ENCODE data around the gene SMIM43.
"Not testable (repeated sequence)": the region's sequence is repeated elsewhere in the genome, so short reads cannot be mapped to it uniquely, and the experiment has no call there.

SMIM43 gene

DNA sequence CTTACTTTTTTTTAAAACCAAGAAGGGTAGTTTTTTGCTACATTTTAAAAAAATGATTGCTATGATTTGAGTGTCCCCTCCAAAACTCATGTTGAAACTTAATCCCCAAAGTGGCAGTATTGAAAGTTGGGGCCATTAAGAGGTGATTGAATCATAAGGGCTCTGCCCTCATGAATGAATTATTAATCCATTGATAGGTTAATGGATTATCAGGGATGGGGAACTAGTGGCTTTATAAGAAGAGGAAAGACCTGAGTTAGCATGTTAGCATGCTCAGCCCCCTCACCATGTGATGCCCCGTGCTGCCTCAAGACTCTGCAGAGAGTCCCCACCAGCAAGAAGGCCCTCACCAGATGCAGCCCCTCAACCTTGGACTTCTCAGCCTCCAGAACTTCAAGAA, 31.0 kb downstream of the SMIM43 start:
- no peak for DNase-seq

DNA sequence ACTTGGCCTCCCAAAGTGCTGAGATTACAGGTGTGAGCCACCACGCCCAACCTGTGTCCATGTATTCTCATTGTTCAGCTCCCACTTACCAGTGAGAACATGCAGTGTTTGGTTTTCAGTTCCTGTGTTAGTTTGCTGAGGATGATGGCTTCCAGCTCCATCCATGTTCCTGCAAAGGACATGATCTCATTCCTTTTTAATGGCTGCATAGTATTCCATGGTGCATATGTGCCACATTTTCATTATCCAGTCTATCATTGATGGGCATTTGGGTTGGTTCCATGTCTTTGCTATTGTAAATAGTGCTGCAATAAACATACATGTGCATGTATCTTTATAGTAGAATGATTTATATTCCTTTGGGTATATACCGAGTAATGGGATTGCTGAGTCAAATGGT, 35.2 kb downstream of the SMIM43 start:
- DNase-seq, result not testable (repeated sequence)

DNA sequence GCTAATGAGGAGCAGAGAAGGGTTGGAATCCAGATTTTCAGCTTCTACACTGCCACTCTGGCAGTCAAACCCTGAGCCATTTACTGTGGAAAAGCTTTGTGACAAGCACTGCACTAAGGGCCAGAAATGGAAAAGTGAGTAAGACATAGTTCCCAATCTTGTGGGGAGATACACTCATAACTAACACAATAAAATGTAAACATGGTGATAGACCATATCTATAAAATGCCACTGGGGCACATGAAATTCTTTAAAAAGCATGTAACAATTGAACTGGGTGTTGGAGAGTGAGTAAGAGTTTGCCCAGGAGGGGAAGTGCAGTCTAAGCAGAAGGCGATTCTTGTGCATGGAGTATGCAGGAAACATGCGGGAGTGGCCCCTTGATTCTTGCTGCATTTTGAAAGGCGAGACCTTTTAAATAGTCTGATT, 36.2 kb downstream of the SMIM43 start:
- no peak for DNase-seq

DNA sequence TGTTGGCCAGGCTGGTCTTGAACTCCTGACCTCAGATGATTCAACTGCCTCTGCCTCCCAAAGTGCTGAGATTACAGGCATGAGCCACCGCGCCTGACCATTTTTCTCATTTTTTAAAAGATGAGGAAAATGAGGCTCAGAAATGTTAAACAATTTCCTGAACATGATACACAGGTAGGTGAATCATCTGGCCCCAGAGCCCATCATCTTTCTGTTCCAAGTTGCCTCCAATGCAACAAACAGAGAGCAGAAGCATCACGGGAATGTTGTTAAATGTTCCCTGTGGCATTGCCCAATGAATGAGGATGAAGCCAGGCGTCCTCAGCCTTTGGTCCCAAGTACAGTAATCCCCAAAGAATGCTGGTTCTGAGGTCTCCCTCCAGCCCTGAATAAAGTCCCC, 36.9 kb downstream of the SMIM43 start:
- no peak for DNase-seq

DNA sequence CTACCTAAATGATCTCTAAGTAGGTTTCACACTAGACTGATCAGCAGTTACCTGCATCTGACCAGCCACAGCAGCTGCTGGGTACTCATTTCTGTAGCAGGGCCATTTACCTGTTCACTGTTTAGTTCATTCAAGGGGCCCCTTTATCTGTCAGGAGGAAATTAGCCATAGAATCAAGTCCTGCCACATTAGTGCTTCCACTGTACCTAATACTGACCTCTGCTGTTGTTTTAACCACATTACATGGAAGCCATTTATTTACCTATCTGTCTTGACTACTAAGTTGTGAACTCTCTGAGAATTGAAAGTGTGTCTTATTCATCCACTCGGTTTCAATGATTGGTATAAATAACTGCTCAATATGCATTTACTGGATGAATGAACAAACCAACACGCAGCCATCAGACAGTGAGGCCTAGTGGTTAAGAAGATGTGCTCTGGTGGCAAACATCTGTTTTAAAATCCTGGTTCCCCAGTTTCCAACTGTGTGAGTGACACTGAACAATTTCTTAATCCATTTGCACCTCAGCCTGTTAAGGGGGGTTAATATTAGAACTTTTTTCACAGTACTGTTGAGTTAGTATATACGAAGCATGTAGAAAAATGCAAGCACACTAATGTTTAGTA, 38.2 kb downstream of the SMIM43 start:
- DNase-seq, result peak; percentile 75

DNA sequence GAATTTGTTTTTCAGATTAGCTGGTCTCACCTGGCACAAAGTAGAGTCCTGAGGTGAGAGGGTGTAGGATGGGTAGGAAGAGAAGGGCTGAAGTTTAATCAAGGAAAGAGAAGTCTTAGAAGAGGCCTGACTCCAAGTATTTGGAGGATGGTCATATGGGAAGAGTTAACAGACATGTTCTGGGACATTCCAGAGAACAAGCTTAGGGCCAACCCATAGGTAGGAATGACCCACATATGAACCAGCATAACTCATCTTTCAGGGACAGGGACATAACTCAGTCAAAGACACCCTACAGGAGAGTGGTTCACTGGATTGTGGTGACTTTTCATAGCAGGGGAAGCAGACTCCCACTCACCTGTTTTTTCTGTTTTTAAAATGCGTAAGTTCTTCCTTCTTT, 40.3 kb downstream of the SMIM43 start:
- no peak for DNase-seq

DNA sequence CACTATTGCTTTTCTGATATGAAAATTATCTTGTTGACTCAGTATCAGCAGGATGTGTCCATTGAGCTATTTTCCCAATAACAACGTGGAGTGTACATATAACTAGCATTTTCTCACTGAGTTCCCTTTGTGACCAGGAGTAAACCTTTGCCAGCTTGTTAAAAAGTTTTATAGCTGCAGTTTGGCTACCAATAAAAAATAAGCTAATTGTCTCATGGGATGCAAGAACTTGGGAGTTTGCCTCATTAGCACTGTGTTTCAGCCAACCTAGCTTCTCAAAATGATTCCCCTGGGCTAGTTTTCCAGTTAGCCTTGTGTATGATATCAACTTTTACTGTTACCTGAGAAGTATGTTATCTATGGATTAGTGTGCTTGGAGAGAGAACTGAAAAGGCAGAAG, 43.3 kb downstream of the SMIM43 start:
- DNase-seq, result no peak

DNA sequence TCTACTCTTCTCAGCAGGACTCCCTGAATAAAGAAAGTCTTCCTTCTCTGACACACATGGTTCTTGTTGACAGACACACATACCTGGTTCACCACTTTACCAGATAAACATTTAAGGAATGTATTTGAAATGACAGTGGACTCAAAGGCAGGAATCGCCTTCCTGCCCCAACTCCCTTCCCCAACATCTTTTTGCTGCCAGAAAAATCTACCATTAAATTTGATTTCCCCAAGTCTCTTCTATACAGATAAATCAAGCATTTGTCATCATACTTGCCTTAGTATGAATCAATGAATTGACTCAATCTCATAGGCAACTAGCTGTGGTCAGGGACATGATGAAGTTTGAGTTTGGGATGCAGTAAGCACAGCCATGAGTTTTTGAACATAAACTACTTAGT, 44.9 kb downstream of the SMIM43 start:
- no peak for DNase-seq

DNA sequence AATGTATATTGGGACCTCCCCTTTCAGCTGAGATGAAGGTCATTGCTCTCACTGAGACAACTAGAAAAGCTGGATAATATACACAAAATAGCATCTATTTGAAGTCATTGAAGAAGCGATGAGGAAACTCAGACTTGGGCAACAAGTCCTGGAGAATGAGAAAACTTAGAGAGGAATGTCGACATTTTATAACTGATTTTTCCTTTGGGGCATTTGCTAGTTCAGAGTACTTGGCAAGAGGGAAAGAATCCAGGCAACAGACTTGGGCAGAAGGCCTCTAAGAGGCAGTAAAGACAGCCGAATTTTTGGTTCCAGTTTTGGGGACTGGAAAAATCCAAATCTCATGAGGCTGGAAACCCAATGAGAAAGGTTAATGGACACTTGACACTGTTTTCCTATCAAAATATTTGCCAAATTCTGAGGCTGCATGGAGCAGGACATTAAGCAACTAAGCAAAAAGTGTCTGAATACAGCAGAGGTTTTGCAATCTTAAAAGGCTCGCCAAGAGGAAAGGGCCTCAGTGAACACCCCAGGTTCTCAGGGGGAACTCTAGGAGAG, 47.2 kb downstream of the SMIM43 start:
- no peak for DNase-seq

DNA sequence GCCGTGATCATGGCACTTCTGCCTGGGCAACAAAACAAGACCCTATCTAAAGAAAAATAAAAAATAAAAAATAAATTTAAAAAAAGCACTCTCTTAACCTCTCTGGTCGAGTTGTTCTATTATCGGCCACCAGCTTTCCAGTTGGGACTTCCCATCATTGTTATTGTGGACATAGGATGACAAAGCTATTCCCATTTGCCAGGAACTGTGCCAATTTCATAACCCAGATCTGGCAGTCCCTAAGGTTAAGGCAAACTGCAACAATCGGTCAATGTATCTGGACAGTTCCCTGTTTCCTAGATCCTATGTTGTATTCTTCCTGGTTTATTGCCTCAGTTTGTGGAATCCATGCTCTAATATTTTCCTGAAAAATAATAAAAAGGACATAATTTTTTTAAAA, 50.4 kb downstream of the SMIM43 start:
- DNase-seq, result no peak

DNA sequence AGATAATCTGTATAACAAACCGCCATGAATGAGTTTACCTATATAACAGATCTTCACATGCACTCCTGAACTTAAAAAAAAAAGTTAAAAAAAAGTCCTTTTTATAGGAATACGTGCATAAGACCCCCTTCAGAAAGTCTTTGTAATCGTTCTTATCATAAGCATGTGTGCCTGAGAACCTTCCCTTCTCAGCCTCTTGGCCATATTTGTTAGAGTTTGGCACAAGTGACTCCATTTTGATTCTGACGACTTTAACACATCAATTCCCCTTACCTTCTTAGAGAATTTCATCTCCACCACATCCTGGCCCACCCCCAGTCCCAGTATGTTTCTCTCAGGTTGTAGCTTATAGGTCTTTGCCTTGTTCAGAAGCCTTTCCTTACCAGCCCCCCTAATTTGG, 52.2 kb downstream of the SMIM43 start:
- DNase-seq, result no peak

DNA sequence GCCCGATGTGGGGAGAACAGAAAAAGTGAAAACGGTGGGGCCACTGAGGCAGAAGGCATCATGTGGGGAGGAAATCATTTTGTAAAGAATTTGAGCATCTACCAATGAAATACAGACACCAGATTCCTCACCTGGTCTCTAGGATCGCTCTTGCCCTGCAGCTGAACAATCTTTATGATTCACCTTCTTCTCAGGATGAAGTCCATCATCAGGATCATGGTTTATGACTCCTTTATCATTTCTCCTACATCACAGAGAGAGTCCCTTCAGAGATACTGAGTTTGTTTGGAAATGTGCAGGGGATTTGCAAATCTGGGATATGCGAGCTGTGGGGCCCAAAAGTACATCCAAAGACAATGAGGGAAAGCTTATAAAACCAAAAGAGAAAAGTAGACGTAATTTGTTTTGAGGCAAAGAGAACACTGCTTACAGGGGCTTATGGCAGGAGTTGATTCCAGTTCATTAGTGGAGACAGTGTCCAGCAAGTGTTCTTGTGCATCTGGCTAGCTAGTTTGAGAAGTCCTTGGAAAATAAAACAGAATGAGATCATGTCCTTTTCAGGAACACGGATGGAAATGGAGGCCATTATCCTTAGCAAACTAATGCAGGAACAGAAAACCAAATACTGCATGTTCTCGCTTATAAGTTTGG, 52.8 kb downstream of the SMIM43 start:
- no peak for DNase-seq

DNA sequence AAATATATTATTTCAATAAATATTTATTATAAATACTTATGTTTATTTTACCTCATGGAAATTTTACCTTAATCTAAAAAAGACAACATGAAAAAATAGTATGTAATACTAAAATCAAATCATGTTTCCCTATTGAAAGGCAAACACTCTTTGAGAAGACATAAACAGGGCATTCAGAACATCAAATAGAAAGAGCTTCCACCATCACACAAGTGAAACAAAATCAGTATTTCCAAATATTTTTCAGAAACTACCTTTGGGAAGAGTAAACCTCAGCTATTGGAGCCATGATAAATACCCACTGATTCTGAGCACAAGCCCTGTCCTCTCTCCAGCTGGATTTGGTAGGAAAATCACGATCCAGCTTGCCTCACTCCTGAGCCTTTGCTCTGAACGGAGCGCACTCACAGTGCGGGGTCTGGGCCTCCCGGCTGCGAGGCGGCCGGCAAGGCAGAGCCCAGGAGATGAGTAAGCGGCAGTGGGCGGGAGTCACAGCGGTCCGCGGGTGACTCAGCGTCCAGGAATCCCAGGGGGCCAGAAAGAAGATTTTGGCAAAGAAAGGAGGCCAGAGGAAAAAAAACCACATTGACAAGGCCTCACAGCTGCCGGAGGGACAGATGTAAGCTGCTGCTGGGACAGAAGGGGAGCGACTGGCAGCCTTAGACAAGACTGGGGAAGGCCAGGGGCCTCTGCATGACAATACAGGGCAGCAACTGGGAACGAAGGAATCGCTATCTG, 53.5 kb downstream of the SMIM43 start:
- DNase-seq, result peak; percentile 62

DNA sequence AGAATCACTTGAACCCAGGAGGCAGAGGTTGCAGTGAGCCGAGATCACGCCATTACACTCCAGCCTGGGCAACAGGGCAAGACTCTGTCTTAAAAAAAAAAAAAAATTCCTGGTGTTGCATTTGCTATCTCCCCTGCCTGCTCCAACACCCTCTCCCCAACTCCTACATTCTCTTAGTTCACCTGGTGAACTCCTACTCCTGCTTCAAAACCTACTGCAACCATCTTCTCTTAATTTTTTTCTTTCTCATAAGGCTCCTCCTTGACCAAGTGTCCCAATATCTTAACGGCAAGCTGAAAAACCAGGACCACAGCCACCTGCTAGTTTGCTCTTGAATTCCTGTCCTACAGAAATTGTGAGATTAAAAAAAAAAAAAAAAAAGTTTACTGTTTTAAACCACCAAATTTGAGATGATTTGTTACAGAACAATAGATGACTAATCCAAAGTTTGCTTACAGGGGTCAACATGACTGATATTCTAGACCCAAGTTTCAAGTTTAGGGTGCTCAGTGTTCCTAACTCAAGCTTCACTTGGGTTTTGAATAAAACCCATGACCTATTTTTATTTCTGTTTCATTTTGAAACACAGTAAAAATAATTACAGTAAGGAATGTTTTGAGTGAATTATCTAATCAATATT, 55.1 kb downstream of the SMIM43 start:
- peak; percentile 71 for DNase-seq
